Fibroblast of skin of right biceps (primary cell): ENCODE data around the gene ADAMTS16.

ENCODE experiments used
- DNase-seq: peaks from one replicate; pipeline ENCODE4 v3.0.0-alpha.2; 2013

ADAMTS16 gene

DNA sequence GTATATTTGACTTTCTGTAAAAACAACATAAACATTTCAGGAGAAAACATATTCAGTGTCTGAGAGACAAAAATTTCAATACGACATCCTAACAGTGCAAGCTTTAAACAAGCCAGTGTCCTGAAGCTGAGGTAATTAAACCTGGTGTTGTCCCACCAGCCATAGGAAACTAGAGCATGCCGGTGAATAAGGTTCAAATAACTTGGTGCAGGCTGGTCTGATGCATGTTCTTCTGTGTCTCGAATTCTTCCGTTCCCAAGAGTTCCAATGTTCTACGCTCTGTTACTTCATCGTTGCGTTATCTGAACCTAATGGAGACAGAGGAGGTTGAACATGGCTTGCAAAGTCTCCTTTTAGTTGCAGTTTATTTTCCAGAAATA is 48.9 kb downstream of the ADAMTS16 start:
- DNase-seq: no peak

DNA sequence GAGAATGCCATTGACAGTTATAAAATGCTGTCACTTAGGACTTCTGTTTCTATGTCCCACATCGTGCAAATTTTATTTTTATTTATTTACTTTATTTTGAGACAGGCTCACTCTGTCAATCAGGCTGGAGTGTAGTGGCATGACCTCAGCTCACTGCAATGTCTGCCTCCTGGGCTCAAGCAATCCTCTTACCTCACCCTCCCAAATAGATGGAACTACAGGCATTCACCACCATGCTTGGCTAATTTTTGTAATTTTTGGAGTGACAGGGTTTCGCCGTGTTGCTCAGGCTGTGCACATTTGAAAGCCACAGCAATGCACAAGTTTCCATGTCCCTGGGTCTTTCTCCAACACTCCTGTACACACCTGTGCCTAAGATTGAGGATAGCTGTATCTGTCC is 51.8 kb downstream of the ADAMTS16 start:
- no peak for DNase-seq

DNA sequence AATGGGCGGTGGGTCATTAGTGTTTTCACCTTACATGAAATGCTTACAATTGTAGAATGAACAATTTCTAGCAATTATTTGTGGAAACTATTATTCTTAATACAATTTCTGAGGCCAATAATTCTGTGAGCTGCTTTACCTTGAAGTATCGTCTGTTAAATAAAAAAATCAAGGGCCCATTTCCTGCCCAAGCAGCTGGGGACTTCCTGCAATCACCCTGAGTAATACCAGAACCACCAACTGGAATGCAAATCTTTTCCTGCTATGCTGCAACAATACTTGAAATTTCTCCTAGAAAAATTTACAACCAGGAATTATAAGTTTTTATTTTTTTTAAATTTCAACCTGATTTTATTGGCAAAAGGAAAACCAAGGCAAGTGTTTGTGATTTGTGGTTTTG is 52.6 kb downstream of the ADAMTS16 start:
- no peak for DNase-seq

DNA sequence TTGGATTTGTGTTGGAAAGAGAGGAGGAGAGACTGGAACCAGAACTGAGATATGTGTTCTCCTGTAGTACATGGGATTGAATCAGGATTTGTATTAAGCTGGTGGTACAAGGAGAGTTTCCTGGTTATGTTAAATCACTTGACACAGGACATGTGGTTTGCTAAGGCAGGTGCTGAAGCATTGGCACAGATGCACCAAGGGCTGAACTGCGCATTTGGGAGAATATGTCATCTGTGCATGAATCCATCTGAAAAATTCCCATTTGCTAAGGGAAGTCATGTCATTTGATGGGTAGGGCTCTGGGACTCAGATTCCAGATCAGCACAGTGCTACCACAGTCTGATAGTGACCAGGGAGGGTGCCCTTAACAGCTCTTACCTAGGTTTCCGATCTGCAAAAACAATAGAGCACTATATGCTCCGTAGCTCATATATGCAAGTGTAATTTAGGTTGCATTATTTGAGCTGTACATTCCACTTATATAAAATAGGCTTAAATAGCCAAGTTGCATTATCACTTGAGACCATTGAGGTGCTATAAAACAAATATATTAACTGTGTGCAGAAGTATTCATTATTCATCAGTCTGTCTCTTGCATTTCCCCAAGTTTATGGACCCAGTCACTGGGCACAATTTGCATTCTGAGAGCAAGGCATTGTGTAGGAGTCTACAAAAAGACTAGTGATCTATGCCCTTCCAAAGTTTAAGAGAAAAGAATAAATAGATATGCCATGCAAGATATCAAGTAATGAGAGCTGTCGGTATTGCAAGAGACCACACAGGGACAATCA is 55.2 kb downstream of the ADAMTS16 start:
- no peak for DNase-seq

DNA sequence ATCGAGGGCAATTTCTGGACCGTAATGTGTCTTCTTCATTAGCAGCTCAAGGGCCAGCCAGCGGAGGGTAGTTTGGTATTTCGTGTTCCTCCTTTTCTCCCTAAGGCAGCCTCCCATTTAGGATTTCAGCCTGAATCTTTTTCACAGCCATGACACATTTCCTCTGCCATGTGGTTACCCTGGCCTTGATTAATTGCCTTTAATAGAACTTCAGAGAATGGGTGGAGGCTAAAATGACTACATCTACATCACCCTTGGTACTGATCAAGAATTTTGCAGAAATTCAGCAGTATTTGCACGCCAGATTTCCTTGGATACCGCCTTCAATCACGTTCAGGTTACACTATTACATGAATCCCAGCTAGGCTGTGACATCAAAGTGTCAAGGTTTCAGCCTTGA is 58.0 kb downstream of the ADAMTS16 start:
- DNase-seq: no peak

DNA sequence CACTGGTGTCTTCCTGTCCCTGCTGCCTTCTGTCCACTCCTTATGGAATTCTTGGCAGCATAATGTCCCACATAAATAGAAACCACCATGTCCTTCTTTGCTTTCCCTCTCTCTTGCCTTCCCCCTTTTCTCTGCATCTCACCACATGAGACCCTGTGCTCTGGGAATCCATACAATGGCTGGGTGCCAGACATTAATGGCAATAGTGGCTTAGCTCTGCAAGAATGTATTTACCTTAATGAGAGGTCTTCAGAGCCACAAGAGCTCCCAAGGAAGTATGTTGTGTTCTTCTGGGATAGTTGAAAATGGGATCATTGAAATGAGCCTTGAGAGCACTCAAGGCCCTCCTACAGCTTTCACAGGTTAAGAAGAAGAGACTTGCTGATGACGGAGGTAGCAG is 58.7 kb downstream of the ADAMTS16 start:
- DNase-seq: no peak

DNA sequence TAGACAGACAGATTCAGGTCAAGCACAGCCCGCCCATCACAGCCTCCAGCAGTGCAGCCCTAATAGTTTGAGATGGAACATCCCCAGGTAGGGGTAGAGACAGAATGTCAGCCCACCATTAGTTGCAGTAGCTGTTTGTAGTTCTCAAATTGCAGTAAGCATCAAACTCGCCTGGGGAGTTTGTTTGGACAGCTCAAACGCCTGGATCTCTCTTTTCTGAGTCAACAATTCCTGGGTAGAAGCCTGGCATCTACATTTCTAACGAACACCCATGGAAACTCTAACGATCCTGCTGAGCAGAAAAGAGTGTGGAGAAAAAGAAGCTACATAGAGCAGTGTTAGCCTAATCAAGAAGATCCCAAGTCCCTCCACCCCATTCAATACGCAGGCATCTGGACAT is 59.4 kb downstream of the ADAMTS16 start:
- DNase-seq: no peak

DNA sequence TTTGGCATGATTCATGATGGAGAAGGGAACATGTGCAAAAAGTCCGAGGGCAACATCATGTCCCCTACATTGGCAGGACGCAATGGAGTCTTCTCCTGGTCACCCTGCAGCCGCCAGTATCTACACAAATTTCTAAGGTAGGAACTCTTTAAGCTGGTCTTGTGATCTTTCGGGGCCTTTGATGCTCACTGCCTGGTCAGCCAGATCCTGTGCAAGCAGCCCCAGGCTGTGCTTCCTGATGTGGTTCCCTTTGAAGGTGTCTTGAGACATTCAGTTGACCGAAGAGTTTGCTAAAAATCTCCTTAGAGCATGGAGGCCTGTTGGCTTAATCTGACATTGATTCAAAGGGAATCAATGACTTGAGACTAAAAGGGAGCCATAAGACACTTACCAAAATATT is 60.0 kb downstream of the ADAMTS16 start:
- DNase-seq: no peak

DNA sequence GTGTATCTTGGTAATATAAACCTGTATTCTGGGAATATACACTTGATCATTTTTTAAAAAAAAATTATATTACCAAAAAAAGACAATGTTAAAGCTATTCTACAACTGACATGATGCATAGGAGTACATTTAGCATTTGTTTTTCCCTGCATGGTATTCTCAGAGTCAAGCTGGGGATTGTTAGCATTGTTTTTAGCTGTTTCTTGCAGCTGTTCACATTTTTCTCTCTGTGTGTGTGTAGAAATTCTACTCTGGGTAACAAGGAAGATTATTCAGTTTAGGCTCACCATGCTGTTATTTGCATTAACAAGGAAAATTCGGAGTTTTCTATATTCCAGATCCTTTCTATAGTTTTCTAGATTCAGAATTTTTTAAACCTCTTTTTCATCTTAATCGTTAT is 62.2 kb downstream of the ADAMTS16 start:
- DNase-seq: no peak

DNA sequence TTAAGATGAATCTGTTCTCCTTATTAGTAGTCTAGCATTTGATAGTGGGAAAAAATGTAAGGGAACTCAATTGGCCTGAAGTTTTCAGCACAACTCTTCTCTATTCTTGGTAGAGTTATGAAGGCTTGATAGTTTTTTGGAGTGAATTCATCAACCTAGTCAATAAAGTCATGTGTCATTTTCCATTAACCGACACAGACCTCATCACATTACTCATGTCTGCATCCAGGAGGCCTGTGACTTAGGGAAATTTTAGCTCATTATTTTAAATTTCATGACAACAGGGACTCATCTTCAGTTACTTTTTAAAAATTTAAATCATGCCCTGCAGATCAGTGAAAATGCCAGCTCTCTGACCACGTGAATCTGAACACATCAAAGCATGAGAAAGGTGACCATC is 63.3 kb downstream of the ADAMTS16 start:
- no peak for DNase-seq

DNA sequence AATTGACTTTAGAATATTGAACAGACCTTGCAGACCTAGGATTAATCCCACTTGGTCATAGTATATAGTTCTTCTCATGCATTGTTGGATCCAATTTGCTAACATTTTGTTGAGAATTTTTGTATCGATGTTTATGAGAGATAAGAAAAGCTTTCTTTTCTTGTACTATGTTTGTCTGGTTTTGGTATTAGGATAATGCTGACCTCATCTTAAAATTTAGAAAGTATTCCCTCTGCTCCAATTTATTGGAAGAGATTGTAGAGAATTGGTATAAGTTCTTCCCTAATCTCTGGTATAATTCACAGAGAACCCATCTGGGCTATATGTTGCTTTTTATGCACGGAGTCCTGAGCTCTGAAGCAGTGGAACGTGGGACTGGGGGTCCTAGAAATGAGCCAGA is 67.7 kb downstream of the ADAMTS16 start:
- no peak for DNase-seq

DNA sequence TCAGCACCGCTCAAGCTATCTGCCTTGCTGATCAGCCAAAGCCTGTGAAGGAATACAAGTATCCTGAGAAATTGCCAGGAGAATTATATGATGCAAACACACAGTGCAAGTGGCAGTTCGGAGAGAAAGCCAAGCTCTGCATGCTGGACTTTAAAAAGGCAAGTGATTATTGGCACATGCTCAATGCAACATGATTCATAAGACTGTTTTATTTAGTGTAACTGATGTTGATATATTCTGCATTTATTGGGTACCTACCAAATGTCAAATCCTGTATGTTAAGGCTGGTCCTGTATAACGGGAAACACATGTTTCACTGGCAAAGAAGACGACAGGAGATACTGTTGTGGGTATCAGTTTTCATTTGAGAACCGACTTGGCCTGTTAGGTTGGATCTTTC is 69.0 kb downstream of the ADAMTS16 start:
- DNase-seq: peak; percentile 2

DNA sequence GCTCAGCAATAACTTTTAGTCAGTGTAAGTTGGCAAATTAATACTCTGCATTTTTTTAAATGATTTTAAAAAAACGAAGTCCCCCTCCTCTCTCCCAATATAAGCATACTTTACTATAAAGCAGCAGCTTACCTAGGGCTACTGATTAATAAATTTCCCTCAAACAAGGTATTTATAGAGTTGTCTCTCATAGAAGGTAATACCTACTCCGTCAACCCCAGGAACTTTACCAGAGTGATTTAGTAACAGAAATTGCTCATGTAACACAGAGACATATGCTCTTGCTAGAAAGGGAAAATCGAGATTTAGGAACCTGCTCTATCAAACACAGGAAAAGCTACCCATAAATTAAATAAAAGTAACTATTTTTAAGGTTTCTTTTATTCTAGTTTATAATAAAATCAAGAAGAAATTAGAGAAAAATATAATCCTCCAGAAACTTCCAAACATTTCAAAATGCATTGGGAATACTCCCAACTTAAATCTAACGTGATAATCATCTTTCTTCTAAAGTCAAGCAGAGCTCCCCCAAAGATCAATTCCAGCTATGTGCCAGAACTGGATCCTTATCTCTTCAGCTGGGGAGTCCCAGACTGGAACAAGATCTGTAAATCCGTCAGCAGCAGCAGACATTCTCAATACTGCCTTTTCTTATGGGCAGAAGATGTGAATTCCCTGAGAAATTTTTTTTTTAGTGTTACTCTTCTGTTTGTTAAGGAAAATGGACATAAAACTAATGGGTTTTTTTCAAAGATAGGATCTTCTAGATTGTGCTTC is 69.6 kb downstream of the ADAMTS16 start:
- no peak for DNase-seq

DNA sequence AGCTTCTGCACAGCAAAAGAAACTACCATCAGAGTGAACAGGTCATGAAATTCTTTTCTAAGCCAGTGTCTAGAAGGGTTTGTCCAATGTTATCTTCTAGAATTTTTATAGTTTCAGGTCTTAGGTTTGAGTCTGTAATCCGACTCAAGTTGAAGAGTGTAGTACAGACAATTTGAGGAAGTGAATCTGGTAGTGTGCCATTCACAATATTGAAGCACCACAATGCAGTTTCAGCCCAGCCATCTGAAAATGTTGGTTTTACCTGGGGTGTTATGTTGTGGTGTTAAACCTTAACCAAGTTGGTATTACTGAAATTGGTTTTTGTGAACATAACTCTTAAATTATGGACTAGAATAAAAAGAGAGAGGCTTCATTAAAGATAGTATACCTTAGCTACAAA is 77.2 kb downstream of the ADAMTS16 start:
- DNase-seq: no peak

DNA sequence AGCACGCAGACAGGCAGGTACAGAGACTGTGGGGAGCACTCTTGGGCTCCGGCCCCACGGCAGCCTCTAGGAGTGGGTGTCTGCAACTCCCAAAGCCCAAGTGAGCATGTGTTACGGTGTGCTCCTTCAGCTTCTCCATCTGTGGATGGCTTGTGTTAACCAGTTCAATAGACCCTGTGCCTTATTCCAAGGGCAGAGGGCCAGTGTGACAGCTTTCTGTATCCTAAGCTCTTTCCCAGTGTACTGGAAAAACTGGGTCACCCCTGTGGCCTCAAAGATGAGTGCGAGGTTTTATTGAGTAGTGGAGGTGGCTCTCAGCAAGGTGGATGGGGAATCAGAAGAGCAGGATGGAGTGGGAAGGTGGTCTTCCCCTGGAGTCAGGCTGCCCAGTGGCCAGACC is 78.3 kb downstream of the ADAMTS16 start:
- no peak for DNase-seq

DNA sequence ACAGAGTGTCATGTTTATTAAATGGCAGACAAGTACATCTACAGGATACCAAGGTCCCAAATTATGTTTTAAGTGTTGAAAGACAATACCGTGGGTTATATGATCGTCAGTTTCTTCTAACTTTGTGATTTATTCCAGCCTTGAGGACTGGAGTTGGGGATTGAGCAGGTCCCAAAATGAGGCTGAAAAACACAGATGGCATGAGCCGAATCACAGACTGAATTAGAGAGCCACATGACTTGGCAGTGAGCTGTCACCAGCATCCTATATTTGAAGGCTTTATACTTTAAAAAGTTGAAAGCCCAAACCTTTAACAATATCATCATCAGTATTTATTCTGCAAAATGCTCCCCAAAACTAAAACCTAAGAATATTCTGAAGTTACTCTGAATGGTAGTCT is 79.4 kb downstream of the ADAMTS16 start:
- DNase-seq: no peak

DNA sequence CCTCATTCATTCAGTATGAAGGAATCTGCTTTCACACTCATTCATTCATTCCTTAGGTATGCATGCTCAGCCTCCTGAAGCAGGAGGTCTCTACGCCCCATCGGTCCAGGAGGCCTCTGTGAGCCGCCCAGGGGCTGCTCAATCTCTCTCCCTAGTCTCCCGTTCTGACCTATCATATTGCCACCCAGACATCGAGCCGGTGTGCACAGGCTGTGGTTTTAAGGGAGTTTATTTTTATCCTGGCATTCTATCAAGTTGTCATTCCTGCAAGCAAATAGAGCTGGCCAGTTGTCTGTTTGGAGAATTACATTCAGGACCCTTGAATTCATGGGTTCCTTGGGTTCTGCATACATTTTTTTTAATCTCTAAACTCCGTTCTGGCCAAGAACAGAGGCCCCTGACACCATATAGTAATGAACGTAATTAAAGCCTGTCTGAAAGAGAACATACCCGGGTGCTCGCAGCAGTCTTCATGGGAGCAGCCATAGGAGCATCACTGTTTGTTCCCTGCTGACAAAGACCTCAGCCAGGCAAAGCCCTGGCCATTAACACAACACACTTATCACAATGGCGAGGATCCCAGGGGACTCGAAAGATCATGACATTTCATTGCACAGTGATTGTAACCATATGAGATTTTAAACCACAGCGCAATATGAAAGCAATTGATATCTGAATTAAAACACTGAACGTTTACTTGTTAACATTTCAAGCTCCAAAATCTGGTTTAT is 80.9 kb downstream of the ADAMTS16 start:
- DNase-seq: no peak

DNA sequence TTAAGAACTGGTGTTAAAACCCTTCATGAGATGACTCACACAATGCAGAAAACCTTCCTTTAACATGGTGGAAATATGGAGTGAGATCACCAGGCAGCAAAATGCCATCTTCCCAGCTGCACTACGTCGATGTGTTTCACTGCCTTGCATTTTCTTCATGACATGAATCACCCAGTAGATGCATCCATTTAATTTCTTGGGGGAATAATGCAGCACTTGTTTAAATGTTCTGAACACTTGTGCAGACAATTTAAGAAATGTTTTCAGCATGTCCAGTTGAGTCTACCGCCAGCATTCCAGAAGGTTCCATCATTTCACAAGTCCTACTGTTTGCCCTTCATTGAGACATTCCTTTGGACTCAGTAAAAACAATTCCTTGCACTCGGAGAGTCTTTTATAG is 81.6 kb downstream of the ADAMTS16 start:
- peak; percentile 46 for DNase-seq

DNA sequence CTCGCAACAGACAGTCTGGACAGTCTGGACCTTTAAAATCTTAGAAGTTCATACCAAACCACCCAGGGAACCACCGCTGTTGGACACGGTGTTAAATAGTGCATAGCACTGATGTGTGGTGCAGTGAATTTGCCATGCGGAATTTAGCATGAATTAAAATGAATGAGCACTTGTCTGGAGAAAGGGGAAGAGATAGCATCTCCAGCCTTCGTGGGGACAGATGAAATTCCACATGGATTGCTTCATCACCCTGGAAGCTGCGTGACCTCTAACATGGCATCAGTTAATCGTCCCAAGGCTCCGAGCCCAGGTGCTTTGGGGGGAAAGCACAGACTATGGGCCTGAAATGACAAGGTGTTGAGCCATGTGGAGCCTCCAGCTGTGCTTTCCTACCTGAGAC is 91.4 kb downstream of the ADAMTS16 start:
- DNase-seq: no peak

DNA sequence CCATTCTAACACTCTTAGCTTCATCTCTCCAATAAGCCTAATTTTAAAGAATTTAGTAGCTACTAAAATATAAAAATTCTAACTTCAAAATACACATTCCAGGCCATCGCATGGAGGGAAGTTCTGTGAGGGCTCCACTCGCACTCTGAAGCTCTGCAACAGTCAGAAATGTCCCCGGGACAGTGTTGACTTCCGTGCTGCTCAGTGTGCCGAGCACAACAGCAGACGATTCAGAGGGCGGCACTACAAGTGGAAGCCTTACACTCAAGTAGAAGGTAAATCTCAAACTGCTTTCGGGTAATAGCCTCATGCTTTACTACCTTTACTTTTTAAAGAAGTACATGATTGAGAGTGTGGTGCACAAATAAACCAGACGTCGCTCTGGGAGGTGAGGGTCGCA is 94.8 kb downstream of the ADAMTS16 start:
- DNase-seq: no peak

DNA sequence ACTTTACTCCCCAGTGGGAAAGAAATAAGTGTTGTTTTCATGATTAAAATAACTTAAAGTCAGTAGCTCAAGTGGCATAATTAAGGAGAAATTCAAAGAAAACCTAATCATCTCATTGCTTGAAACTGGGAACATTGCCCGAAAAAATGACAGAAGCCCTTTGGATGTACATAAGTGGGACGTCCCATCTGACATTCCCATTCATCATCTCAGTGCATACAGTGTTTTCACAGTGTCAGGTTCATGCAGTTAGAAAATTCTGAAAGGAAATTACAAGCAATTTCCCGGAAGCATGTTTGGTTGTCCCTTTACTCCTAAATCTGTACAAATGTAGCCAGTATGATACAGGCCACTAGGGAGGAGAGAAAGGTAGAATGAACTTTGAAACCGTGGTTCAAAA is 95.6 kb downstream of the ADAMTS16 start:
- peak; percentile 5 for DNase-seq

DNA sequence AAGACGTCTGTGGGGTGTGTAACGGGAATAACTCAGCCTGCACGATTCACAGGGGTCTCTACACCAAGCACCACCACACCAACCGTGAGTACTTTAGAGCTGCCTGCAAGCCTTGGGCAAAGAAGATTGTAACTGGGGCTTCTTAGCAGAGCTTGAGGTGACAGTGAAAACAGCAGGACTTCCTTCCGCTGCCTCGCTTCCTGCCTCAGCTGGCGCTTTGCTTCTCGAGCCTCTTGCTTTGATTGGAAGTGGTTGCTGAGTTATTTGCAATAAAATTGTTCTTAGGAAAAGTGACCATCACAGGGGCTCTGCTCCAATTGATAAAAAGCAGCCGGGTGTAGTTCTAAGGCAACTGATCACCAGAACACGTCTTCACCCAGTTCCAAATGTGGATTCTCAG is 99.1 kb downstream of the ADAMTS16 start:
- DNase-seq: no peak

DNA sequence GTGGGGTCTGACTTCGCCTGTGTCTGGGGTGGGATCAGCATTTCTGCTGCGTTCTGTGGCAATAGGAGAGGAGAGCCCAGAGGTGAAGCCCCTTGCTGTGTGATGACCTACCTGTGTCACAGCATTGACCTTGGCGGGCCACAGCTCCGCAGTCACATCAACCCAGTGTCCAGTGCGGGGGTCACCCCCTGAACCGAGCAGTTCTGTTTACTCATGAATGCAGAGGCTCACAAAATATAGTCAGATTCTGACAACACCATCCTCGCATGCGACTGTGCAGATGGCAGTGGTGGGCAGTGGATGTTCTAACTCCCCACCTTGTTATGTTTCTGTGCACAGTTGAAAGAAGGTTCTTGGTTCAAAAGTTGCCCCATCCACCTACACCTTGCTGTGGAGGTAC is 100.1 kb downstream of the ADAMTS16 start:
- DNase-seq: no peak

DNA sequence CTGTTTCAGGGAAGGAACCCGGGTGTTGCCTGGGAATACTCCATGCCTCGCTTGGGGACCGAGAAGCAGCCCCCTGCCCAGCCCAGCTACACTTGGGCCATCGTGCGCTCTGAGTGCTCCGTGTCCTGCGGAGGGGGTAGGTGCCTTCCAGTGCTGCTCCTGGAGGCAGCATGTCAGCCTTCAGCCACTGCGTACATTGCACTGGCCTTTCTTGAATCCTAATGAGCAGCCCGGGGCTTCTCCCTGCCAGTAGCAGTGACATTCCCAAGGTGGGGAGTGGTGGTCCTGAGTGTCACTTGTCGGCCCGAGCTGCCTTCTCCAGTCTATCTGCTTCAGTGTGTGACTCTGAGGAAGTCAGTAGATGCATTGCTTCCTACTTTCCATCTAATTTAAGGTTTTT is 101.9 kb downstream of the ADAMTS16 start:
- DNase-seq: no peak
